DMS53 treated with DMSO at 0.1 percent for 48 hours (cell line): ENCODE data around the gene ARID3C.

Experiments
- DNase-seq: peaks from one replicate; lab custom pipeline; 2025; ENCODE audit not compliant: unreplicated experiment; lab: John Stamatoyannopoulos, UW

ARID3C gene

DNA sequence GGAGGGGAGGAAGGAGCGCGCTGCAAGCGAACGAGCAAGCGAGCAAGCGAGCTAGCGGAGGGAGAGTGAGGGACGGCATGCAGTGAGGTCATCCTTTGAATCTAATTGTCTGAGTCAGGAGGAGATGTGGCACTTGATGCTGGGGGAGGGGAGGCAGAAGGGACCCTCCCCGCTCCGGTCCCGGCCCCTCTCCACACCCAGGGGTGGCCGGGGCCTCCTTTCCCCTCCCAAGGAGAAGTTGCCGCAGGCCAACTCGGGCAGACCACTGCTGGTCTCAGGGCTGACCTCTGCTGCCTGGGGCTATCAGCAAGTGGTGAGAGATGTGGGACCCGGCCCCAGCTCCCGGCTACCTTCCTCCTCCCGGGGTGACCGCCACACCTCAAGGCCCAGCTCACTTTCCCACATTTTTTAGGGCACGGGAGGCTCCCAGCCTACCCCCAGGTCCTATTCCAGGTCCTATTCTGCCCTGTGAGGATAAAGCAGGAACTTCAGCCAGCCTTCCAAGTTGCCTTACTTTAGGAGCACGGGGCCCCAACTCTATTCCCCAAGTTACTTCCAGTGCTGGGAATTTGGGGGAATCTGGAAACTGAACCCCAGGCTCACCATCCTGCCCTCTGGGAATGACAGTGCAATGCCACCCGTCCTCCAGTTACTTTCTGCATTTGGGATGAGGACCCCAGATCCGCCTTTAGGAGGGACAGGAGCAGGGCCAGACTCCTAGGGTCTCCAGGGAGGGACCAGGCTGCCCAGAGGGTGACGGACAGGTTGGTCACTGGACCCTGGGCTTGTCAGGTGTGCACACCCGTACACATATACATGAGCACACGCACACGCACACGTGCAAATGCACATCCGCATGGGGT is 50.4 kb downstream of the ARID3C start:
- no peak for DNase-seq

DNA sequence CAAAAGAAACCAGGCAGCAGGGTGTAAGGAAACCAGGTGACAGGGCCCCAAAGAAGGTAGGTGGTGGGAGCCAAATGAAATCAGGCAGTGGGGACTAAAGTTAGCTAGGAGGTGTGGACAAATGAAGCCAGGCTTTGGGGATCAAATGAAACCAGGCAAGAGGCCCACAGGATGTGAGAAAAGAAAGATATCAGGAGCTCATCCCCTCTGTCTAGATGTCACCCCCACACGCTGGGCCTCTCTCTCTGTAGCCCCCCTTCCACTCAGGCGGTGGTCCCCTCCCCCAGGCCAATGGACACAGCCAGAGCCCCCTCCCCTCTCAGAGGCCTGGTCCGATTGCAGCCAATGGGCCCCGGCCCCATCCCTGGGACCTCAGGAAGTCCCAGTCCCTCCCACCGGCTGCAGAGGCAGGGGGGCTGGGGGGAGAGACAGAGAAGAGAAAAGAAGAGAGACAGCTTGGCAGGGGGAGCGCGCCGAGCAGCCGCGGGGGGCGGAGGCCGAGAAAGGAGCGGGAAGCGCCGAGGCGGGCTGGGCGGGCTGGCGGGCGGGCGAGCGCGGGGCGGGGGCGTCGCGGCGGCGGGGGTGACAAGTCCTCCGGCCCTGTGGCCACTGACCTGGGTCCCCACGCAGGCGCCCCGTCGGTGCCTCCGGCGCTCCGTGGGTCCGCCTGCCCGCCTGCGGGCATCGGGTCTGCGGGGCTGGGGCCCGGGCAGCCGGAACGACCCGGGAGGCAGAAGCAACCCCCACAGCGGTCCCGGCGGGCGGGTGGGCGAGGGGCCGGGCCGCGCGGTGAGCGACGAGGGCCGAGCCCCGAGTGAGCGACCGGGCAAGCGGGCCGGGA is 51.2 kb downstream of the ARID3C start:
- DNase-seq: no peak

DNA sequence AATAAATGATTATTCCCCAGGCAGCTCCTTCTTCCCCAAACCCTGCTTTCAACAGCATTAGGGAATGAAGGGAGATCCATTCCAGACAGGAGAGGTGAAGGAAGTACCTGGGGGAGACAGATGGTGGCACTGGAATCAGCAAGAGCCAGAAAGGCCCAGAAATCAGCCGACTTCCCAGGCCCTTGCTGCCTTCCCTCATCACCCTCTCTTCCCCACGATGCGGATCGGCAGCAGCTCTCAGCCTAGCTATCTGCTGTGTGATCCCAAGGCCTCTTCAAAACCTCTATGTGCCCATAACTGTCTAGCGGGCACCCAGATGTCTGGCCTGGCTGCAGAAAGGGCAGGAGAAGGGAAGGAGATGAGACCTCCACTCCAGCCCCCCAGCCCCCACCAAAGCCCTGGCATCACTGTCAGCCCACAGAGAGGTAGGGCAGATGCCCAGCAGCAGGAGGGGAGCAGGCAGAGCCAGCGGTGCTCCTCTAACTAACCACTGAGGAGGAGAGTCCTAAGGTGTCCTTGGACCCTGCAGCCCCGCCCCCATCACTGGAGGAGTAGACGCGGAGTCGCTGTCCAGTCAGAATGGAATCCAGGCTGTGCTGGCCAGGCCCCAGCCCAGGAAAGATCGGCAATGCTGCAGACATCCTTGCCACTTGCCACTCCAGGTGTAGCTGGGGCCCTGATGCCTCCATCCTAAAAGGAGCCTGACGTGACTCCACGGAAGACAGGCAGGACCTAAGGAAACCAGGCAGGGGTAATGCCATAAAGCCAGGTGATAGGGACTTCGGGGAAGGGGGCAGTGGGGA is 52.1 kb downstream of the ARID3C start:
- no peak for DNase-seq

- no peak for DNase-seq
Measured at GRCh38 chr9:34575862-34576596, 52.8 kb downstream of the ARID3C start.

DNA sequence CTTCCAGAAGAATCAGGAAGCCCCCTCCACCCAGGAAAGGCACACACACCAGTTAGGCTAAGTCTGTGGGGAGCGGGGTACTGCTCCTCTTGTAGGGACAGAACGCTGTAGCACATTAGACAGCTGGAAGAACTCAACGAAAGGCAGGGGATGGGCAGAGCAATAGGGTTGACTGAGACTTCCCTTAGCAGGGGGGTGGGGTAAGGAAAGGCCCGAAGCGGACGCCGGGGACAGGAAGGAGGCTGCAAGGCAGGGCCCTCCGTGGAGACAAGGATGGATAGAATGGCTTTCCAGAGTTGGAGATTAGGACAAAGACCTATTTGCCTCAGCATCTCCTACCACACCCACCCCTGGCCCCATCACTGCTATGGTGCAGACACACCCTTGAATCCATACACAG is 53.6 kb downstream of the ARID3C start:
- DNase-seq: no peak

- no peak for DNase-seq
Measured at GRCh38 chr9:34574571-34574970, 54.3 kb downstream of the ARID3C start.

GRCh38 chr9:34573599-34574325 is 55.1 kb downstream of the ARID3C start:
- no peak for DNase-seq

GRCh38 chr9:34572628-34573027 is 56.2 kb downstream of the ARID3C start:
- DNase-seq: no peak

DNA sequence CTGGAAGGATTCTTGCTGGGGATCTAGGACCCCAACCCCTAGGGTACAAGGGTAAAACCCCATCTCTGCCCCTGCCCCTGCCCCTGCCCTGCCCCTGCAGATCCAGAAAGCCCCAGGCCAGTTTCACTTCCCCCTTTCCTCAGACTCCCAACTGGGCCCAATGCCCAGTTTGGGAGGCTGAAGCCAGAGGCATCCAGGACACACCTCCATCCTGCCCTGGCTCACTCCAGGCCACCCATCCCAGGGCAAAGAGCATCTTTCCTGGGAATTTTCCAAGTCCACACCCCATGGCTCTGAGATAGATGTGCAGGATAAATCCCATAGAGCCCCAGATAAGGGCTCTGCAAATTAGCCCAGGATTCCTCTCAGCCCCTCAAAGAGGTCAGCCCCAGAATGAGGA is 56.8 kb downstream of the ARID3C start:
- DNase-seq: no peak

DNA sequence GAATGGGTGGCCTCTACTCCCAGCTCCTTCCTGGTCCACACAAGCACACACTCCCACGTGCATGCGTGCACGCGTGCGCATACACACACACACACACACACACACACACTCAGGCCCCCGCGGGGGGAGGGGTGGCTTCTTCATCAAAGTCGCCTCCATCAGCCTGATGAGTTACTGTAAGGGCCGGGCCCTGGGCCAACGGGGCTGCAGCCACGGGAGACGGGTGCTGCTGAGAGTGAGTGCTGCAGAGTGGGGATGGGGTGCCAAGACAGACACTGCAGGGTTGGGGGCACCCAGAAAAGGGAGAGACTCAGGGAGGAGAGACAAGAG is 57.4 kb downstream of the ARID3C start:
- DNase-seq: no peak
